Activated CD4-positive, CD25-positive, alpha-beta regulatory T cell treated with anti-CD3 and anti-CD28 coated beads, Interleukin-2, amount 50 U/mL, for 24 hours (primary cell): ENCODE data around the gene PRKCQ.

Experiments used
- ATAC-seq, 2 donors: fragments of 150-1000 bp; cut with Tn5 transposase; one replicate each; pipeline ENCODE4 v1.10.0; 2021; ENCODE audit warnings: mild to moderate bottlenecking in 1 of 2, moderate library complexity in 1 of 2

The PRKCQ gene

GRCh38 chr10:6518791-6519429, 61.2 kb downstream of the PRKCQ start:
- peak; percentile 84 to 87 for ATAC-seq

- no peak for ATAC-seq
Observed at GRCh38 chr10:6516929-6517284, 63.2 kb downstream of the PRKCQ start.

DNA sequence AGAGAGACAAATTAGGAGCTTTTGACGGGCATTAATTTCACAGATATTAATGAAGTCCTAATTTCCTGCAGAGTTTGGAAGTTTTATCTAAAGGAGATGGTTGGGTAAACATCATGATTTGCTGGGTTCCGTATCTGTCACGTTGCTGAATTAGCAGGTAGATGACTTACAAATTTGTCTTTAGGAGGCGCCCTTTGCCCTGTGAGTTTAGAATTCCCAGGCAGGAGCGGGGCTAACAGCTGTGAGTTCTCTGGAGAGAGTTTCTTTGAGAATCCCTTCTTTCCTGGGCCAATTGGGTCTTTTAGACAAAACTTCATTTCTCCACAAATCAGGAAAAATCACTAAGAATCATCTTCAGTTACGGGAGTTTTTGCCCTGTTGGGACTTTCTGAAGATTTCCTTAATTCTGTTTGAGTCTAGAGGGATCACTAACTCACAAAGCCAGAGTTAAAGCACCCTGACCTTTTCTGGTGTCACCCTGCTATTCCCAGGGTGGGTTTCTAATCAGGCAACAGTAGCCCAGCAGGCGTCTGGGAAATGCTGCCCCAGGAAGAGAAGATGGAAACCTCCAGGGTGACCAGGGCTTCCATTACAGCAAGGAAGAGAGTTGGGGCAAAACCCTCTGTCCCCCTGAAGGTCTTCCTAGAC, 63.7 kb downstream of the PRKCQ start:
- no peak for ATAC-seq

GRCh38 chr10:6514844-6515780, 65.0 kb downstream of the PRKCQ start:
- ATAC-seq: no peak

GRCh38 chr10:6514180-6514579, 65.9 kb downstream of the PRKCQ start:
- no peak for ATAC-seq

DNA sequence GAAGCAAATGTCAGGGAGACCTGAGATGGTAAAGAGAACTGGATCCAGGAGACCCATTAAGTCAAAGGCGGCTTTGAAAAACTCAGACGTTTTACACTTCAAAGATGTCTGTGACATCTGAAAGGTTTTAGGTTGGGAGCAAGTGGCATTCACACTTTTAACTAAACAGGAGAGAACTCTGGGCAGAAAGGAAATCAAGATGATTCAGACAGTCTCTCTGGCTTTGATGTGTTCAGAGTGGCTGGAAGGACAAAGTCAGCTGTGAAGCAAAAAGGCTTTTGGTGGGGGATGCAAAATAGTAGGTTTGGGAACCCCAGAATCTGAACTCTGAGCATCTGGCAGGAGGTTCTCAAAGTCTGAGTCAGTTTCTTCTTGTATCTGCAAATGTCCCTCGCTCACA, 66.6 kb downstream of the PRKCQ start:
- peak in 1 of 2 donors; percentile 47 for ATAC-seq

- peak in 1 of 2 donors; percentile 37 for ATAC-seq
Observed at GRCh38 chr10:6512182-6512581, 67.9 kb downstream of the PRKCQ start.

DNA sequence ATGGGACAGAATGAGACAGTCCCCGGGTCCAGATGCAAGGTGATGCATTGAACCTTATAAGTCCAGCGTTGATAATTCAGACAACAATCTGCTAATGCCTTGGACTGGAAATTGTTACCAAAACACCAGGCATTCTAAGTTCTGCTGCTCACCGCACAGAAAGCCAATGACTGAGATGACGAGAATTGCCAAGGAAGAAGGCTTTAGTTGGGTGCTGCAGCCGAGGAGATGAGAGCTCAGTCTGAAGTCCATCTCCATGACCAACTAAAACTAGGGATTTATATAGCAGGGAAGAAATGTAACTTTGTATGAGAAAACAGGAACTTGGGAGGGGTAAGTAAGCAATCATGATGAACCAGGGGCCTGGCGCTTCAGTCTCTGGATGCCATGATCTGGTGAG, 68.7 kb downstream of the PRKCQ start:
- ATAC-seq: no peak

DNA sequence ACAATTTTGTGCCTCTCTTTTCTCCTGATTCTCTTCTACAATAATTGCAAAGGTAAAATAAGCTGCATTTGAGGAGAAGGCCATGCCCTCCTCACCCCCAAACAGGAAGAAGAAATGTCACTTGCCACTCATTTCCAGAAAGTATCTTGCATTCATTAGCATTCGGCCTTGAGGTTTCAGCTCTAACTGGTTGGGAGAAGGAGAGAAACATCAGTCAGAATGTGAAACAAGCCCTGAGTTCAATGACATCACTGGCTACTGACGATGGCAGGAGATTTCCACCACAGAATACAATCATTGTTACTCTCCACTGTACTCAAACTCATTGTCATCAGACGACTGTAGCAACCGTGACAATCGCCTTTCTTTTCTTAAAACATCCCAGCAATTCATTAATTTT, 72.8 kb downstream of the PRKCQ start:
- peak; percentile 95 to 99 for ATAC-seq

GRCh38 chr10:6505300-6505699, 74.8 kb downstream of the PRKCQ start:
- ATAC-seq: no peak

GRCh38 chr10:6504296-6504695, 75.8 kb downstream of the PRKCQ start:
- peak in 1 of 2 donors; percentile 39 for ATAC-seq

DNA sequence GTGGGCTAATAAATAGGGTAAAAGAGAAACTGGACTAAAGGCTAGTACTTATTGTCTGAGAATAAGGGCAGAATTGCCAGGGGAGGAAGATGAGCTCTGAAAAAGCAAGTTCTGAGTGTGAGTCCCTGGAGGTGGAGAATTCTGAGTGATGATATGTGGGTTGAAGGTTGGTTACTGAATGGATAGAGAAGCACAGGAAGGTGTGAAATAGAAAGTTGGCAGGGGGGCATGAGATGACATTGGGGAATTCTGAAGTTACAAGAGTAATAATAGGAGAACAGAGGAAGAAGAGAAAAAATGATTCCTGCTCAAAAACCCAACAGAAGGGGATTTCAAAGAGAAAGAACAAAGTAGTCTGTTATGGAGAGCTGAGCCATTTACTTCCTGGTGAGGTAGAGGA, 76.9 kb downstream of the PRKCQ start:
- no peak for ATAC-seq

DNA sequence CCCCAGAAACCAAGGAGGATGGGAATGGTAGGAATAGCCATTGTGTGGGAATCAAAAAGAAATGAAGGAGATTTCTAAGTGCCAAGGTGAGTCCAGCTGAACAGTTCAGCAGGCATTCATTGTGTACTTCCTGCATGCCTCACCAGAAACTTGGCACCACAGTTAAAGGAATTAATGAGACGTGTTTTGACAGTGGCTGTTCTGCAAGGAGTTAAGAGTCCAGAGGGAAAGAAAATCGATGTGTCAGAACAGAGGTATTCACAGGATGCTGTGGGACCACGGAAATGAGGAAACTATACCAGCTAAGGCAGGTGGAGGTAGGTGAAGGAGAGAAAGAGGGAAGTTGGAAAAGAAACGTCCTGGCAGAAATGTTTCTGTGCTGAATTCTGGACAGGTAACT, 78.1 kb downstream of the PRKCQ start:
- ATAC-seq: no peak

GRCh38 chr10:6499974-6500373, 80.1 kb downstream of the PRKCQ start:
- no peak for ATAC-seq

- peak; percentile 76 to 79 for ATAC-seq
Observed at GRCh38 chr10:6498771-6499170, 81.3 kb downstream of the PRKCQ start.

DNA sequence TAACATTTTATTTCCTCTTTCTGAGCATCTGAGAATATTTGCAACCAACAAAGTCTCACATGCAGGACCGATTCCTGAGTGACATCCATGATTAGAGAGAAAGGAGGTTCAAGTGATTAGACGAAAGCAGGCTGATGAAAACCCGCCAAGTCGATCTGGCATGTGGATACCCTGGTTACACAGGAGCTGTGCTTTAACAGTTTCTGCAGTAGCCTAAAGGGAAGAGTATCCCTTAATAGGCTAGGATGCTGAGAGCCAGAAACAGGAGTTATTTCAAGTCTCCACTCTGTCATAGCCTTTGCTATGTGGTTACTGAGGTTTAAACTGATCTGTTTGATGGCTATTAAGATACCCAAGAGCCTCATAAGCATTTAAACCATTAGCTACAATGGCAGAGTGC, 82.5 kb downstream of the PRKCQ start:
- ATAC-seq: no peak

GRCh38 chr10:6494936-6495592, 85.0 kb downstream of the PRKCQ start:
- peak; percentile 38 to 45 for ATAC-seq

- no peak for ATAC-seq
Observed at GRCh38 chr10:6494442-6494819, 85.6 kb downstream of the PRKCQ start.

DNA sequence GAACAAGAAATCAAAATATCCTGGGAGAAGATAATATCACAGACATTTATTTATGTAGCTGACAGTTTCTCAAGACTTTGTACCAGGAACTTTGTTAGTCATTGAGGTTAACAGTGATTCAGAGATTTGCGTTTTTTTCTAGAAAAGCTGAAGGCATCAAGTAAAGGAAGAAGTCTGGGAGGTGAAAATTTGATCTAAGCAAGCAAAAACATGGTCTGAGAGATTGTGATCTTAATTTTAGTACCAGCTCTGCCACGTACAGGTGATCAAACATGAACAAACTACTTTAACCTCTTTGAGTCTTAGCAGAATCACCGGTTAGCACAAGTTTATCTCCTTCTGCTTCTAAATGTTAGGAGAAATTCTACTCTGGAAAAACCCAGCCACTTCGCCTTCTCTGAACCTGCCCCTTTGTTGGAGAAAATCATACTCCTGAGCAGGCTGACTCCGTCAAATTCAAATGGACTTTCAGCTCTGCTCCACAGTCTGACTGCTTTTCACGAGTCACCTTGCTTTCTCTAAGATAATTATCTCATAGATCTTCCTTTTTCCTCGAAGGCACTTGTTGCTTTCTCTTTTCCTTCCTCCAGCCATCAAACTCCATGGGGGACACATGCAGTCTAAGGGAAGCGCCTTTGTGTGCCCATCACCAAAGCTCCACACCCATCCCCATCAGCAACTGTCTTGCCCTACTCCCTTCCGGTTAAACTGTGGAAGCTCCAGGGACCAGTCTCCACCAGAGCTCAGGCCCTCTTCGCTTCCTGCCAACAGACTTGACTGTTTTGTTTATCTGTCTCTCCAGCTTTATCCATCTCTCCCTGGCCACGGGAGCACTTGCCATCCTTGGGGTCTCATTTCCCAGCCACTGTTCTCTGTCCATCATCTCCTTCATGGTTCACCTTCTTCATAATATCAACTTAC, 86.3 kb downstream of the PRKCQ start:
- ATAC-seq: peak; percentile 51 to 55

DNA sequence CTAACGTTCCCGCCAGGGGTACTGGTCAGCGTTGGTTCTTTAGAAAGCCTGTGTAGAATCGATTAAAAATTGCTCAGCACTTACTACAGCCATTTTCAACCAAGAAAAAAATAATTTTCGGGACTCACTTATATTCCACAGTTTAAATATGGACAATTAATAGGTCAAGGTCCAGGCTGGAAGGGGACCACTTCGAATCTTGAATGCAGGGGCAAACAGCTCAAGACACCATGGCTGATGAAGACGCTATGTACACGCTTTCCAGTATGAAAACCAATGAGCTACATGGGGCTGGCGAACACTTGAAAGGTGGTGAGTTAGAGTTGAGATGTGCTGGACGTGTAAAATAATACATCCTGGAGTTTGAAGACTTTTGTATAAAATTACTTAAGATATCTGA, 87.2 kb downstream of the PRKCQ start:
- ATAC-seq: no peak

- peak; percentile 72 to 77 for ATAC-seq
Observed at GRCh38 chr10:6491841-6492609, 88.1 kb downstream of the PRKCQ start.
